ENCODE measurements around the gene HSD17B11. TPM values are rescaled to one million over a fixed set of nuclear protein-coding genes. Genes with fewer than 3 reads are reported as not detected.
"Not testable (repeated sequence)": the region's sequence is repeated elsewhere in the genome, so short reads cannot be mapped to it uniquely, and the experiment has no call there.

Gene HSD17B11
- polyA plus RNA-seq, 3 donors: 86.9 to 330 (median 272) TPM

DNA sequence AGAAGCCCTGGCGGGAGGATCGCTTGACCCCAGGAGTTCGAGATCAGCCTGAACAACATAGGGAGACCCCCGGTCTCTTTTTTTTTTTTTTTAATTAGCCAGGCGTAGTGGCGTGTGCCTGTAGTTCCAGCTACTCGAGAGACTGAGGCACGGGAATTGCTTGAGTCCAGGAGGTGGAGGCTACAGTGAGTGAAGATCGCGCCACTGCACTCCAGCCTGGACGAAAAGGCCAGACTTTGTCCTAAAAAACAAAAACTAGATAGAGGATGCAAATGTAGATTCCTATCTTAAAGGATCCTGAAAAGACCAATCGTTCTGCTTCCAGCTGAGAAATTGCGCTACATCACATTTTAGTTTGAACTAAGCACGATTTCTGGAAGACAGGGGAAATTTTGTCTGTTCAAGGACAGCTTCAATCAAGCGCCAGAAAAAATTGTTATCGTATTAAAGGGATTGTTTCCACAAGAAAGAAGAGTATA lies 627 bp upstream of the HSD17B11 start:
- Histone ChIP-seq H4K20me1 (ENCODE audit: insufficient read depth, low read length) (peaks cover 30% of the 10 kb centered on the region), H3K79me2 (ENCODE audit: insufficient read depth, low read length) (peaks cover 48% of the 10 kb centered on the region), H2AFZ (ENCODE audit: insufficient read depth, low read depth, low read length, poor library complexity, severe bottlenecking) (peak overlapping the region; percentile 96), H3K27me3 (ENCODE audit: control insufficient read depth in 2 of 2, insufficient read depth in 2 of 2, low read length in 2 of 2) (no peaks in the 10 kb centered on the region), H3K4me3 (replicated peaks in 1 of 3; ENCODE audit: low read depth in 2 of 3, low read length in 3 of 3) (peak overlapping the region; percentile 94 to 98 (median 97)), H3K27ac (ENCODE audit: low read depth in 1 of 2, low read length in 2 of 2) (peak overlapping the region; percentile 91 to 92), H3K4me1 (ENCODE audit: control insufficient read depth in 1 of 2, insufficient read depth in 2 of 2, low read length in 2 of 2) (peaks cover 20 to 41% of the 10 kb centered on the region in 2 donors), H3K9me3 (replicated peaks in 1 of 2; ENCODE audit: control insufficient read depth in 1 of 2, insufficient read depth in 1 of 2, low read length in 2 of 2) (no peaks in the 10 kb centered on the region), H3K36me3 (replicated peaks in 1 of 2; ENCODE audit: control insufficient read depth in 1 of 2, insufficient read depth in 2 of 2, low read length in 2 of 2) (no peaks in the 10 kb centered on the region), H3K9ac (ENCODE audit: insufficient read depth, low read length, poor library complexity, severe bottlenecking) (peak overlapping the region; percentile 75), H3K4me2 (replicated peaks; ENCODE audit: extremely low read depth, low read length, poor library complexity, severe bottlenecking) (peak overlapping the region; percentile 91)
- peak overlapping the region; percentile 86 to 98 for H3K4me3 Mint-ChIP-seq
- 0% methylated on average over 6 of the region's 16 CpGs for whole genome bisulfite sequencing (ENCODE audit: insufficient coverage)
- peaks cover 4 to 6% of the 10 kb centered on the region in 2 donors for H3K36me3 Mint-ChIP-seq
- peaks cover 0 to 4% (median 0%) of the 10 kb centered on the region in 3 donors for H3K27me3 Mint-ChIP-seq (ENCODE audit: low read depth in 3 of 3)
- peaks cover 31% of the 10 kb centered on the region for H3K4me1 Mint-ChIP-seq
- peak overlapping the region; percentile 90 to 96 (median 95) for H3K27ac Mint-ChIP-seq
- no peak for DNase-seq
- TF ChIP-seq, protein P1, sequence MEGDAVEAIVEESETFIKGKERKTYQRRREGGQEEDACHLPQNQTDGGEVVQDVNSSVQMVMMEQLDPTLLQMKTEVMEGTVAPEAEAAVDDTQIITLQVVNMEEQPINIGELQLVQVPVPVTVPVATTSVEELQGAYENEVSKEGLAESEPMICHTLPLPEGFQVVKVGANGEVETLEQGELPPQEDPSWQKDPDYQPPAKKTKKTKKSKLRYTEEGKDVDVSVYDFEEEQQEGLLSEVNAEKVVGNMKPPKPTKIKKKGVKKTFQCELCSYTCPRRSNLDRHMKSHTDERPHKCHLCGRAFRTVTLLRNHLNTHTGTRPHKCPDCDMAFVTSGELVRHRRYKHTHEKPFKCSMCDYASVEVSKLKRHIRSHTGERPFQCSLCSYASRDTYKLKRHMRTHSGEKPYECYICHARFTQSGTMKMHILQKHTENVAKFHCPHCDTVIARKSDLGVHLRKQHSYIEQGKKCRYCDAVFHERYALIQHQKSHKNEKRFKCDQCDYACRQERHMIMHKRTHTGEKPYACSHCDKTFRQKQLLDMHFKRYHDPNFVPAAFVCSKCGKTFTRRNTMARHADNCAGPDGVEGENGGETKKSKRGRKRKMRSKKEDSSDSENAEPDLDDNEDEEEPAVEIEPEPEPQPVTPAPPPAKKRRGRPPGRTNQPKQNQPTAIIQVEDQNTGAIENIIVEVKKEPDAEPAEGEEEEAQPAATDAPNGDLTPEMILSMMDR (IDR thresholded peaks at IDR 0.05): no peak
- intact Hi-C loops (cut with micrococcal nuclease): no loop called here
- H3K9me3 Mint-ChIP-seq: peaks cover 0 to 4% (median 0%) of the 10 kb centered on the region in 7 donors

DNA sequence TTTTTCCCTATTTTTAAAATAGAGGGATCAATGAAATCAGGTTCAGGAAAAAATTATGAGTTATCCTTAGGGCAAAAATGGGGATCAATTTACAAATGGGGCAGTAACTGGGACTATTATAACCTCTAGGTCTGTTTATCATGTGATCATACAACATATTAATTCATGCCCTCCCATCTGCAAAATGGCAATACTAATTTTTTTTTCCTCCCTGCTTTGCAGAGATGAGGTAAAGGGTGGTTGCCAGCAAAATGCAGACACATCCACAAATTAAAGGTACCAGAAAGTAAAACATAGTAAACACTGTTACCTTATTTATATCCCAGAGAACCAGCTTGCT lies 467 bp downstream of the HSD17B11 start:
- H3K4me3 Mint-ChIP-seq: peak overlapping the region; percentile 86 to 98
- peak overlapping the region; percentile 90 to 96 (median 95) for H3K27ac Mint-ChIP-seq
- H3K9me3 Mint-ChIP-seq: peaks cover 0 to 7% (median 0%) of the 10 kb centered on the region in 7 donors
- Histone ChIP-seq H2AFZ (ENCODE audit: insufficient read depth, low read depth, low read length, poor library complexity, severe bottlenecking) (peak overlapping the region; percentile 96), H3K4me1 (ENCODE audit: control insufficient read depth in 1 of 2, insufficient read depth in 2 of 2, low read length in 2 of 2) (peaks cover 28 to 52% of the 10 kb centered on the region in 2 donors), H3K79me2 (ENCODE audit: insufficient read depth, low read length) (peaks cover 59% of the 10 kb centered on the region), H3K27me3 (ENCODE audit: control insufficient read depth in 2 of 2, insufficient read depth in 2 of 2, low read length in 2 of 2) (no peaks in the 10 kb centered on the region), H4K20me1 (ENCODE audit: insufficient read depth, low read length) (peaks cover 40% of the 10 kb centered on the region), H3K9ac (ENCODE audit: insufficient read depth, low read length, poor library complexity, severe bottlenecking) (peak overlapping the region; percentile 75), H3K27ac (ENCODE audit: low read depth in 1 of 2, low read length in 2 of 2) (peak overlapping the region; percentile 91 to 92), H3K36me3 (replicated peaks in 1 of 2; ENCODE audit: control insufficient read depth in 1 of 2, insufficient read depth in 2 of 2, low read length in 2 of 2) (no peaks in the 10 kb centered on the region), H3K9me3 (replicated peaks in 1 of 2; ENCODE audit: control insufficient read depth in 1 of 2, insufficient read depth in 1 of 2, low read length in 2 of 2) (no peaks in the 10 kb centered on the region), H3K4me3 (replicated peaks in 1 of 3; ENCODE audit: low read depth in 2 of 3, low read length in 3 of 3) (peak overlapping the region; percentile 94 to 98 (median 97)), H3K4me2 (replicated peaks; ENCODE audit: extremely low read depth, low read length, poor library complexity, severe bottlenecking) (peak overlapping the region; percentile 91)
- H3K27me3 Mint-ChIP-seq (ENCODE audit: low read depth in 3 of 3): peaks cover 0 to 4% (median 0%) of the 10 kb centered on the region in 3 donors
- H3K36me3 Mint-ChIP-seq: peaks cover 6 to 9% of the 10 kb centered on the region in 2 donors
- H3K4me1 Mint-ChIP-seq: peaks cover 39% of the 10 kb centered on the region
- TF ChIP-seq, protein P1 (IDR thresholded peaks at IDR 0.05): no peak
- intact Hi-C loops (cut with micrococcal nuclease): no loop called here
- DNase-seq: no peak

DNA sequence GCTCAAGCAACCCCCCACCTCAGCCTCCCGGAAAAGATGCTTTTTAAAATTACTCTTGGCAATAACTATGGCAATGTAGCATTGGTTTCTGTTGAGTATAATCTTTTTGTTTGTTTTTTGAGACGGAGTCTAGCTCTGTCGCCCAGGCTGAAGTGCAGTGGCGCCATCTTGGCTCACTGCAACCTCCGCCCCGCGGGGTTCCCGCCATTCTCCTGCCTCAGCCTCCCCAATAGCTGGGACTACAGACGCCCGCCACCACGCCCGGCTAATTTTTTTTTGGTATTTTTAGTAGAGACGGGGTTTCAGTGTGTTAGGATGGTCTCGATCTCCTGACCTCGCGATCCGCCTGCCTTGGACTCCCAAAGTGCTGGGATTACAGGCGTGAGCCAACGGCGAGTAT lies 933 bp downstream of the HSD17B11 start:
- peaks cover 9 to 11% of the 10 kb centered on the region in 2 donors for H3K36me3 Mint-ChIP-seq
- Histone ChIP-seq H3K4me2 (replicated peaks; ENCODE audit: extremely low read depth, low read length, poor library complexity, severe bottlenecking) (peak overlapping the region; percentile 91), H3K9ac (ENCODE audit: insufficient read depth, low read length, poor library complexity, severe bottlenecking) (peak overlapping the region; percentile 75), H3K4me3 (replicated peaks in 1 of 3; ENCODE audit: low read depth in 2 of 3, low read length in 3 of 3) (peak overlapping the region; percentile 94 to 98 (median 97)), H3K4me1 (ENCODE audit: control insufficient read depth in 1 of 2, insufficient read depth in 2 of 2, low read length in 2 of 2) (peaks cover 28 to 53% of the 10 kb centered on the region in 2 donors), H3K79me2 (ENCODE audit: insufficient read depth, low read length) (peaks cover 64% of the 10 kb centered on the region), H4K20me1 (ENCODE audit: insufficient read depth, low read length) (peaks cover 45% of the 10 kb centered on the region), H3K27ac (ENCODE audit: low read depth in 1 of 2, low read length in 2 of 2) (peak overlapping the region; percentile 91 to 92), H2AFZ (ENCODE audit: insufficient read depth, low read depth, low read length, poor library complexity, severe bottlenecking) (peak overlapping the region; percentile 96)
- intact Hi-C loops (cut with micrococcal nuclease); H3K27me3 ChIP-seq (ENCODE audit: control insufficient read depth in 2 of 2, insufficient read depth in 2 of 2, low read length in 2 of 2); H3K9me3 Mint-ChIP-seq; DNase-seq; H3K36me3 ChIP-seq (replicated peaks in 1 of 2; ENCODE audit: control insufficient read depth in 1 of 2, insufficient read depth in 2 of 2, low read length in 2 of 2); H3K27me3 Mint-ChIP-seq (ENCODE audit: low read depth in 3 of 3); H3K9me3 ChIP-seq (replicated peaks in 1 of 2; ENCODE audit: control insufficient read depth in 1 of 2, insufficient read depth in 1 of 2, low read length in 2 of 2): not testable (repeated sequence)
- H3K27ac Mint-ChIP-seq: peak overlapping the region; percentile 90 to 96 (median 95)
- H3K4me1 Mint-ChIP-seq: peaks cover 42% of the 10 kb centered on the region
- 60% methylated on average over 2 of the region's 20 CpGs for WGBS (ENCODE audit: insufficient coverage)
- peak overlapping the region; percentile 86 to 98 for H3K4me3 Mint-ChIP-seq

Data from CD14-positive monocyte (primary cell).